ENCODE measurements around the gene OSBPL10.

GRCh38 chr3:31671451-31671850, 309.6 kb downstream of the OSBPL10 start:
- no peak for TF ChIP-seq CTCF (conservative IDR thresholded peaks at IDR 0.05; ENCODE audit: low read length)
- TF ChIP-seq EZH2phosphoT487 (IDR thresholded peaks at IDR 0.05; ENCODE audit: borderline replicate concordance, low read depth, low read length): no peak
